ENCODE measurements around the gene COL12A1. TPM values are rescaled to one million over a fixed set of nuclear protein-coding genes. Genes with fewer than 3 reads are reported as not detected.

Gene COL12A1
- polyA plus RNA-seq, 1 donor from 2014 or later = 0.63 TPM

- Histone ChIP-seq H3K4me2 (ENCODE audit: low read length) (no peak overlapping the region), H3K9ac (ENCODE audit: low read length) (no peak overlapping the region), H3K9me2 (ENCODE audit: insufficient read depth, low read length) (no peaks in the 10 kb centered on the region), H4K20me1 (ENCODE audit: insufficient read depth) (no peaks in the 10 kb centered on the region), H3K27ac (ENCODE audit: low read length) (no peak overlapping the region), H3K4me3 (ENCODE audit: low read length) (no peak overlapping the region), H3K79me2 (replicated peaks; ENCODE audit: insufficient read depth, low read length) (no peaks in the 10 kb centered on the region), H3K27me3 (ENCODE audit: insufficient read depth, low read depth, low read length) (no peaks in the 10 kb centered on the region), H3K36me3 (ENCODE audit: insufficient read depth, low read length) (no peaks in the 10 kb centered on the region), H3F3A (ENCODE audit: insufficient read depth, low read length, poor library complexity, severe bottlenecking) (no peaks in the 10 kb centered on the region), H2AFZ (ENCODE audit: low read depth, low read length) (no peak overlapping the region), H3K9me3 (ENCODE audit: low read length) (no peaks in the 10 kb centered on the region)
- no peak for TF ChIP-seq REST (IDR thresholded peaks at IDR 0.05; ENCODE audit: borderline replicate concordance)
- no peak for TF ChIP-seq EP300 (conservative IDR thresholded peaks at IDR 0.05; ENCODE audit: poor library complexity, severe bottlenecking)
- TF ChIP-seq SMC3 (conservative IDR thresholded peaks at IDR 0.05; ENCODE audit: poor library complexity) = no peak
- no peak for TF ChIP-seq RAD21 (conservative IDR thresholded peaks at IDR 0.05)
Measured at GRCh38 chr6:75114806-75115205, 91.0 kb downstream of the COL12A1 start.

GRCh38 chr6:75114195-75114594 is 91.7 kb downstream of the COL12A1 start:
- Histone ChIP-seq H3K9ac (ENCODE audit: low read length) (no peak overlapping the region), H3K36me3 (ENCODE audit: insufficient read depth, low read length) (no peaks in the 10 kb centered on the region), H3K79me2 (replicated peaks; ENCODE audit: insufficient read depth, low read length) (no peaks in the 10 kb centered on the region), H3F3A (ENCODE audit: insufficient read depth, low read length, poor library complexity, severe bottlenecking) (no peaks in the 10 kb centered on the region), H2AFZ (ENCODE audit: low read depth, low read length) (no peak overlapping the region), H3K9me3 (ENCODE audit: low read length) (no peaks in the 10 kb centered on the region), H3K27ac (ENCODE audit: low read length) (no peak overlapping the region), H3K4me3 (ENCODE audit: low read length) (no peak overlapping the region), H3K4me2 (ENCODE audit: low read length) (no peak overlapping the region), H3K27me3 (ENCODE audit: insufficient read depth, low read depth, low read length) (no peaks in the 10 kb centered on the region), H4K20me1 (ENCODE audit: insufficient read depth) (no peaks in the 10 kb centered on the region), H3K9me2 (ENCODE audit: insufficient read depth, low read length) (no peaks in the 10 kb centered on the region)
- no peak for TF ChIP-seq SMC3 (conservative IDR thresholded peaks at IDR 0.05; ENCODE audit: poor library complexity)
- TF ChIP-seq MXI1 (conservative IDR thresholded peaks at IDR 0.05; ENCODE audit: poor library complexity, severe bottlenecking) = no peak
- TF ChIP-seq EZH2 (IDR thresholded peaks at IDR 0.05; ENCODE audit: borderline replicate concordance, insufficient read depth, low read length, poor library complexity, severe bottlenecking) = no peak
- no peak for TF ChIP-seq TAF1 (IDR thresholded peaks at IDR 0.05; ENCODE audit: low read depth)
- TF ChIP-seq RAD21 (conservative IDR thresholded peaks at IDR 0.05) = no peak
- no peak for TF ChIP-seq CTCF (IDR thresholded peaks at IDR 0.05; ENCODE audit: poor library complexity, severe bottlenecking)
- TF ChIP-seq EP300 (conservative IDR thresholded peaks at IDR 0.05; ENCODE audit: poor library complexity, severe bottlenecking) = no peak
- TF ChIP-seq POLR2AphosphoS5 (IDR thresholded peaks at IDR 0.05) = no peak
- TF ChIP-seq REST (IDR thresholded peaks at IDR 0.05; ENCODE audit: borderline replicate concordance) = no peak
